GM12878 (cell line): Measurements from ENCODE around the gene GOLIM4. TPM values are rescaled to one million over a fixed set of nuclear protein-coding genes. Genes with fewer than 3 reads are reported as not detected.

ENCODE experiments used
- ETV6 ChIP-seq, 2 experiments: fragments of 450-650 bp in 1 of 2; IDR thresholded peaks in 1 of 2; conservative IDR thresholded peaks in 1 of 2; 2 replicates each; pipeline ENCODE4 v1.6.1; 2014; ENCODE audit warnings: antibody characterized with exemption in 1 of 2, borderline replicate concordance in 1 of 2, low read depth in 1 of 2, mild to moderate bottlenecking in 1 of 2, moderate library complexity in 1 of 2
- GABPA ChIP-seq: IDR thresholded peaks from 2 replicates; pipeline ENCODE4 v1.6.1; 2014; ENCODE audit warnings: antibody characterized with exemption, low read depth, mild to moderate bottlenecking, inconsistent platforms
- polyA plus RNA-seq, 11 experiments: library from polyadenylated mRNA; depleted of rRNA in 4 of 11; unstranded in 6 of 11; stranded (reverse) in 5 of 11; fragments of >200 nt; fragmentation: Nextera tagmentation in 4 of 11; fragmentation: Illumina TruSeq in 1 of 11; extraction: Ambion mirVana in 4 of 11; extraction: Trizol in 1 of 11; gene quantifications; 1 replicate in 1 of 11; 2 replicates in 10 of 11; pipeline versions ENCODE4 v1.2.1 to v1.2.3, GENCODE V29; 2011 to 2016; ENCODE audit warnings: inconsistent platforms in 2 of 11, missing spikeins in 2 of 11, low read depth in 1 of 11
- total RNA-seq, 4 experiments: library from RNA; depleted of rRNA in 3 of 4; stranded (reverse); fragments of >200 nt in 3 of 4; fragmentation: Illumina TruSeq in 1 of 4; extraction: Trizol in 1 of 4; gene quantifications; 2 replicates each; pipeline versions ENCODE4 v1.2.1 to v1.2.3, GENCODE V29; 2013 to 2021
- TF ChIP-seq, protein P1 (sequence below): fragments of 450-650 bp; conservative IDR thresholded peaks from 2 replicates; pipeline ENCODE4 v1.6.1; 2017; ENCODE audit warnings: mild to moderate bottlenecking, moderate library complexity
- TF ChIP-seq, protein P2 (sequence below): fragments of 450-650 bp; IDR thresholded peaks from 2 replicates; pipeline ENCODE4 v1.6.1; 2016; ENCODE audit warnings: mild to moderate bottlenecking, moderate library complexity, borderline replicate concordance

The GOLIM4 gene
- total and polyA plus RNA-seq, 10 of the 15 experiments (the other 5 are each of a cell fraction or from before 2014, with no cell fraction given): 11.1 to 32.4 (median 19.3) TPM

DNA sequence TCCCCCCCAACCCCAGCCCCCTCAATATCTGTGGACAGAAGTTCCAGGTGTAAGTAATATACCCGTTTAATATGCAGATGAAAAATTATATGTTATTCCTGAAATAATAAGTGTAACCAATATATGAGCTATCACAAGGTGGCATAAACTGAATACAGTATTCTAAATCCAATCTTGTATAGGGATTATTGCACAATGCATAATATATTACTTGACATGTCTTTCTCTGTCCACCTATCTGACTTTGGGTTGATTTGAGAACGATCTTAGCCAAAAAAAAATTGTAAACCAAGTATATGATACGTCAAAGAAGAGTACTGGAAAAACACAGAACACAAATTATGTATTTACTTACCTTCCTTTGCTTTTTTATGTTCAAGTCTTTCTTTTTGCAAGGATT, 47.8 kb downstream of the GOLIM4 start (continued):
- TF ChIP-seq, protein P1, sequence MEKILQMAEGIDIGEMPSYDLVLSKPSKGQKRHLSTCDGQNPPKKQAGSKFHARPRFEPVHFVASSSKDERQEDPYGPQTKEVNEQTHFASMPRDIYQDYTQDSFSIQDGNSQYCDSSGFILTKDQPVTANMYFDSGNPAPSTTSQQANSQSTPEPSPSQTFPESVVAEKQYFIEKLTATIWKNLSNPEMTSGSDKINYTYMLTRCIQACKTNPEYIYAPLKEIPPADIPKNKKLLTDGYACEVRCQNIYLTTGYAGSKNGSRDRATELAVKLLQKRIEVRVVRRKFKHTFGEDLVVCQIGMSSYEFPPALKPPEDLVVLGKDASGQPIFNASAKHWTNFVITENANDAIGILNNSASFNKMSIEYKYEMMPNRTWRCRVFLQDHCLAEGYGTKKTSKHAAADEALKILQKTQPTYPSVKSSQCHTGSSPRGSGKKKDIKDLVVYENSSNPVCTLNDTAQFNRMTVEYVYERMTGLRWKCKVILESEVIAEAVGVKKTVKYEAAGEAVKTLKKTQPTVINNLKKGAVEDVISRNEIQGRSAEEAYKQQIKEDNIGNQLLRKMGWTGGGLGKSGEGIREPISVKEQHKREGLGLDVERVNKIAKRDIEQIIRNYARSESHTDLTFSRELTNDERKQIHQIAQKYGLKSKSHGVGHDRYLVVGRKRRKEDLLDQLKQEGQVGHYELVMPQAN: no peak
- TF ChIP-seq GABPA (no peak), ETV6 (conservative IDR thresholded peaks at IDR 0.05 in 1 of 2, IDR thresholded peaks at IDR 0.05 in 1 of 2; ENCODE audit: borderline replicate concordance in 1 of 2, low read depth in 1 of 2) (no peak)
- TF ChIP-seq, protein P2, sequence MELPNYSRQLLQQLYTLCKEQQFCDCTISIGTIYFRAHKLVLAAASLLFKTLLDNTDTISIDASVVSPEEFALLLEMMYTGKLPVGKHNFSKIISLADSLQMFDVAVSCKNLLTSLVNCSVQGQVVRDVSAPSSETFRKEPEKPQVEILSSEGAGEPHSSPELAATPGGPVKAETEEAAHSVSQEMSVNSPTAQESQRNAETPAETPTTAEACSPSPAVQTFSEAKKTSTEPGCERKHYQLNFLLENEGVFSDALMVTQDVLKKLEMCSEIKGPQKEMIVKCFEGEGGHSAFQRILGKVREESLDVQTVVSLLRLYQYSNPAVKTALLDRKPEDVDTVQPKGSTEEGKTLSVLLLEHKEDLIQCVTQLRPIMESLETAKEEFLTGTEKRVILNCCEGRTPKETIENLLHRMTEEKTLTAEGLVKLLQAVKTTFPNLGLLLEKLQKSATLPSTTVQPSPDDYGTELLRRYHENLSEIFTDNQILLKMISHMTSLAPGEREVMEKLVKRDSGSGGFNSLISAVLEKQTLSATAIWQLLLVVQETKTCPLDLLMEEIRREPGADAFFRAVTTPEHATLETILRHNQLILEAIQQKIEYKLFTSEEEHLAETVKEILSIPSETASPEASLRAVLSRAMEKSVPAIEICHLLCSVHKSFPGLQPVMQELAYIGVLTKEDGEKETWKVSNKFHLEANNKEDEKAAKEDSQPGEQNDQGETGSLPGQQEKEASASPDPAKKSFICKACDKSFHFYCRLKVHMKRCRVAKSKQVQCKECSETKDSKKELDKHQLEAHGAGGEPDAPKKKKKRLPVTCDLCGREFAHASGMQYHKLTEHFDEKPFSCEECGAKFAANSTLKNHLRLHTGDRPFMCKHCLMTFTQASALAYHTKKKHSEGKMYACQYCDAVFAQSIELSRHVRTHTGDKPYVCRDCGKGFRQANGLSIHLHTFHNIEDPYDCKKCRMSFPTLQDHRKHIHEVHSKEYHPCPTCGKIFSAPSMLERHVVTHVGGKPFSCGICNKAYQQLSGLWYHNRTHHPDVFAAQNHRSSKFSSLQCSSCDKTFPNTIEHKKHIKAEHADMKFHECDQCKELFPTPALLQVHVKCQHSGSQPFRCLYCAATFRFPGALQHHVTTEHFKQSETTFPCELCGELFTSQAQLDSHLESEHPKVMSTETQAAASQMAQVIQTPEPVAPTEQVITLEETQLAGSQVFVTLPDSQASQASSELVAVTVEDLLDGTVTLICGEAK: no peak
